GM18520 (cell line): ENCODE data around the gene TAF8.
"Not testable (repeated sequence)": the region's sequence is repeated elsewhere in the genome, so short reads cannot be mapped to it uniquely, and the experiment has no call there.

Source experiments
- ATAC-seq: cut with Tn5 transposase; IDR thresholded peaks from one replicate; pipeline ENCODE4 v1.9.1; 2021; ENCODE audit not compliant: unreplicated experiment

TAF8 gene

GRCh38 chr6:42050297-42051267 is at the start of gene TAF8:
TAF8 (plus strand) TSS chr6:42050524; CDS start chr6:42050542, 18 bp downstream.
- ATAC-seq = peak; percentile 66

GRCh38 chr6:42001506-42001905 is 48.8 kb upstream of the TAF8 start:
- no peak for ATAC-seq

- ATAC-seq = not testable (repeated sequence)
Measured at GRCh38 chr6:42003658-42004057, 46.7 kb upstream of the TAF8 start.

GRCh38 chr6:42007286-42008137 is 42.8 kb upstream of the TAF8 start:
- no peak for ATAC-seq

GRCh38 chr6:42008138-42008528 is 42.2 kb upstream of the TAF8 start:
- ATAC-seq = not testable (repeated sequence)

- ATAC-seq = no peak
Measured at GRCh38 chr6:42009844-42010184, 40.5 kb upstream of the TAF8 start.

- ATAC-seq = no peak
Measured at GRCh38 chr6:42010185-42010891, 40.0 kb upstream of the TAF8 start.

GRCh38 chr6:42010909-42011308 is 39.4 kb upstream of the TAF8 start:
- ATAC-seq = no peak

GRCh38 chr6:42012501-42013133 is 37.7 kb upstream of the TAF8 start:
- no peak for ATAC-seq

GRCh38 chr6:42013134-42013516 is 37.2 kb upstream of the TAF8 start:
- no peak for ATAC-seq

GRCh38 chr6:42017021-42017643 is 33.2 kb upstream of the TAF8 start:
- ATAC-seq = no peak

- ATAC-seq = no peak
Measured at GRCh38 chr6:42020967-42021366, 29.4 kb upstream of the TAF8 start.

GRCh38 chr6:42021847-42022754 is 28.2 kb upstream of the TAF8 start:
- no peak for ATAC-seq

GRCh38 chr6:42022755-42023384 is 27.5 kb upstream of the TAF8 start:
- no peak for ATAC-seq

GRCh38 chr6:42025066-42025844 is 25.1 kb upstream of the TAF8 start:
- ATAC-seq = peak; percentile 40

GRCh38 chr6:42025845-42026243 is 24.5 kb upstream of the TAF8 start:
- no peak for ATAC-seq

GRCh38 chr6:42026540-42026939 is 23.8 kb upstream of the TAF8 start:
- no peak for ATAC-seq
